OCI-LY1 (cell line): ENCODE measurements around the gene RCOR3.
"Not testable (repeated sequence)": the region's sequence is repeated elsewhere in the genome, so short reads cannot be mapped to it uniquely, and the experiment has no call there.

Source experiments
- EZH2 ChIP-seq: fragments of 200-600 bp; sonication (generic), shearing (Covaris generic); IDR thresholded peaks from 2 replicates; pipeline ENCODE4 v1.8.0; 2017; ENCODE audit warnings: borderline replicate concordance, mixed run types, mild to moderate bottlenecking, antibody characterized with exemption, low read length, moderate library complexity, mixed read lengths
- TF ChIP-seq, protein P1 (sequence below): fragments of 200-600 bp; sonication (generic), shearing (Covaris generic); IDR thresholded peaks from 2 replicates; pipeline ENCODE4 v1.5.1; 2017; ENCODE audit warnings: mild to moderate bottlenecking, antibody characterized with exemption, low read length, moderate library complexity, mixed read lengths

DNA sequence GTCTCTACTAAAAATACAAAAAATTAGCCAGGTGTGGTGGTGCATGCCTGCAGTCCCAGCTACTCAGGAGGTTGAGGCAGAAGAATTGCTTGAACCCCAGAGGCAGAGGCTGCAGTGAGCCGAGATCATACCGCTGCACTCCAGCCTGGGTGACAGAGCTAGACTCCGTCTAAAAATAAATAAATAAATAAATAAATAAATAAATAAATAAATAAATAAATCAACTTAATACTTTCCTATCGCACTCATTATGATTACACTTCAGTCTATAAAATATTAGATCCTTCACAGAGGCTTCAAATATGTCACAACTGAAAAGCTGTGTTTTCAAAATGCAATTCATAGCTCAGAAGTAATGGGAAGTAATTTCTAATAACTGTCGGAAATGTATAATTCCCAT lies 15.5 kb upstream of the RCOR3 start:
- TF ChIP-seq, protein P1, sequence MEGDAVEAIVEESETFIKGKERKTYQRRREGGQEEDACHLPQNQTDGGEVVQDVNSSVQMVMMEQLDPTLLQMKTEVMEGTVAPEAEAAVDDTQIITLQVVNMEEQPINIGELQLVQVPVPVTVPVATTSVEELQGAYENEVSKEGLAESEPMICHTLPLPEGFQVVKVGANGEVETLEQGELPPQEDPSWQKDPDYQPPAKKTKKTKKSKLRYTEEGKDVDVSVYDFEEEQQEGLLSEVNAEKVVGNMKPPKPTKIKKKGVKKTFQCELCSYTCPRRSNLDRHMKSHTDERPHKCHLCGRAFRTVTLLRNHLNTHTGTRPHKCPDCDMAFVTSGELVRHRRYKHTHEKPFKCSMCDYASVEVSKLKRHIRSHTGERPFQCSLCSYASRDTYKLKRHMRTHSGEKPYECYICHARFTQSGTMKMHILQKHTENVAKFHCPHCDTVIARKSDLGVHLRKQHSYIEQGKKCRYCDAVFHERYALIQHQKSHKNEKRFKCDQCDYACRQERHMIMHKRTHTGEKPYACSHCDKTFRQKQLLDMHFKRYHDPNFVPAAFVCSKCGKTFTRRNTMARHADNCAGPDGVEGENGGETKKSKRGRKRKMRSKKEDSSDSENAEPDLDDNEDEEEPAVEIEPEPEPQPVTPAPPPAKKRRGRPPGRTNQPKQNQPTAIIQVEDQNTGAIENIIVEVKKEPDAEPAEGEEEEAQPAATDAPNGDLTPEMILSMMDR = not testable (repeated sequence)
- not testable (repeated sequence) for TF ChIP-seq EZH2
